Lower leg skin (tissue), 4 donors: Measurements from ENCODE around the gene MID1. TPM values are rescaled to one million over a fixed set of nuclear protein-coding genes. Genes with fewer than 3 reads are reported as not detected.

Experiments used
- DNase-seq, 2 donors: peaks; one replicate each; pipeline ENCODE4 v3.0.0-alpha.2; 2019; ENCODE audit warnings: low spot score in 2 of 2
- H3K4me3 ChIP-seq: fragments of 200-600 bp; sonication (generic); 2 replicates; pipeline ENCODE4 v1.5.1; 2017; ENCODE audit warnings: mild to moderate bottlenecking, low read depth; ENCODE audit not compliant: poor library complexity, severe bottlenecking
- CTCF ChIP-seq, 3 donors: fragments of 450-650 bp; IDR thresholded peaks; one replicate each; pipeline ENCODE4 v1.5.1; 2016; ENCODE audit warnings: antibody characterized with exemption in 3 of 3, mild to moderate bottlenecking in 3 of 3, moderate library complexity in 2 of 3
- POLR2A ChIP-seq, 2 donors: fragments of 450-650 bp; IDR thresholded peaks; one replicate each; pipeline ENCODE4 v1.6.1; 2016 to 2017; ENCODE audit warnings: antibody characterized with exemption in 2 of 2, mild to moderate bottlenecking in 1 of 2, moderate library complexity in 1 of 2
- WGBS, 2 donors: methylation state at CpG; one replicate each; pipeline ENCODE4 v1.1.5; 2018; 5-methylcytosine and 5-hydroxymethylcytosine counted together
- intact Hi-C: fragments of 100-400 bp; cut with DNase I; formaldehyde crosslinking; loops from one replicate; pipeline ENCODE4 v1.15.0; 2023; ENCODE audit warnings: low total_unique reads
- total RNA-seq, 4 donors: library from RNA; depleted of rRNA; stranded (reverse); fragments of >200 nt; gene quantifications; one replicate each; pipeline ENCODE4 v1.1.0, GENCODE V29; 2016

MID1 gene
- total RNA-seq, 4 donors from 2014 or later, result 2.7 to 7.2 (median 3.9) TPM

GRCh38 chrX:10617186-10617998 lies 3.0 kb downstream of the MID1 start:
- no peak for TF ChIP-seq CTCF (IDR thresholded peaks at IDR 0.05)
- H3K4me3 ChIP-seq, result no peak overlapping the region
- 37 to 50% methylated on average over 10 of the region's 10 CpGs for WGBS, 2 donors
- DNase-seq, result no peak
- intact Hi-C loops, result no loop called here

- peak in 1 of 2 donors; percentile 19 for DNase-seq
- TF ChIP-seq POLR2A (IDR thresholded peaks at IDR 0.05), result no peak
- peak in 1 of 3 donors; percentile 13 for TF ChIP-seq CTCF (IDR thresholded peaks at IDR 0.05)
- whole genome bisulfite sequencing, 2 donors, result 32% methylated on average over 14 of the region's 14 CpGs
- H3K4me3 ChIP-seq, result no peak overlapping the region
- intact Hi-C loops, result no loop called here
These were observed 4.2 kb downstream of the MID1 start for GRCh38 chrX:10615931-10616774.

- TF ChIP-seq CTCF (IDR thresholded peaks at IDR 0.05) (no peak), POLR2A (IDR thresholded peaks at IDR 0.05) (no peak)
- DNase-seq, result no peak
- H3K4me3 ChIP-seq, result no peak overlapping the region
- intact Hi-C loops, result no loop called here
- WGBS, 2 donors, result 42 to 43% methylated on average over 4 of the region's 4 CpGs
These were observed 8.2 kb downstream of the MID1 start for GRCh38 chrX:10612215-10612614.

- intact Hi-C loops, result no loop called here
- no peak for TF ChIP-seq CTCF (IDR thresholded peaks at IDR 0.05)
- no peak for TF ChIP-seq POLR2A (IDR thresholded peaks at IDR 0.05)
- DNase-seq, result no peak
- 27 to 34% methylated on average over 4 of the region's 4 CpGs for WGBS, 2 donors
- no peak overlapping the region for H3K4me3 ChIP-seq
These were observed 8.8 kb downstream of the MID1 start for GRCh38 chrX:10611441-10612090.

- H3K4me3 ChIP-seq, result no peak overlapping the region
- DNase-seq, result no peak
- TF ChIP-seq POLR2A (IDR thresholded peaks at IDR 0.05) (no peak), CTCF (IDR thresholded peaks at IDR 0.05) (no peak)
- intact Hi-C loops, result no loop called here
- 68 to 90% methylated on average over 3 of the region's 3 CpGs for WGBS, 2 donors
These were observed 12.3 kb downstream of the MID1 start for GRCh38 chrX:10608099-10608498.
